ENCODE results near the gene ABHD17A.
A peak's percentile ranks its signal among the peaks of the same experiment; 100 is the strongest.
"Not testable (repeated sequence)": the region's sequence is repeated elsewhere in the genome, so short reads cannot be mapped to it uniquely, and the experiment has no call there.

ABHD17A gene

DNA sequence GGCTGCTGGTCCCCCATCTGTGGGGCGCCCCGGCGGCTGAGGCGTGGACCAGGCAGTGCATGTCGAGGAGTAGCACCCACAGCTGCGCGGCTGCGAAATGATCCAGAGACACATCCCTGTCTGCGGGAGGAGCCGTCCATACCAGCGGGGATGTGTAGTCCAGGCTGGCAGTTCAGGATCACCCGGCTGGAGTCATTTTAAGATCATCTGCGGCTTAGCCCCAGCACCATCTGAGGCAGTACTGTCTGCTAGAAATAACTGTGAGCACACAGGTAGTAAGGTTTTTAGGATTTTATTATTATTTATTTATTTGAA is 23.0 kb upstream of the ABHD17A start:
- DNase-seq = no peak

DNA sequence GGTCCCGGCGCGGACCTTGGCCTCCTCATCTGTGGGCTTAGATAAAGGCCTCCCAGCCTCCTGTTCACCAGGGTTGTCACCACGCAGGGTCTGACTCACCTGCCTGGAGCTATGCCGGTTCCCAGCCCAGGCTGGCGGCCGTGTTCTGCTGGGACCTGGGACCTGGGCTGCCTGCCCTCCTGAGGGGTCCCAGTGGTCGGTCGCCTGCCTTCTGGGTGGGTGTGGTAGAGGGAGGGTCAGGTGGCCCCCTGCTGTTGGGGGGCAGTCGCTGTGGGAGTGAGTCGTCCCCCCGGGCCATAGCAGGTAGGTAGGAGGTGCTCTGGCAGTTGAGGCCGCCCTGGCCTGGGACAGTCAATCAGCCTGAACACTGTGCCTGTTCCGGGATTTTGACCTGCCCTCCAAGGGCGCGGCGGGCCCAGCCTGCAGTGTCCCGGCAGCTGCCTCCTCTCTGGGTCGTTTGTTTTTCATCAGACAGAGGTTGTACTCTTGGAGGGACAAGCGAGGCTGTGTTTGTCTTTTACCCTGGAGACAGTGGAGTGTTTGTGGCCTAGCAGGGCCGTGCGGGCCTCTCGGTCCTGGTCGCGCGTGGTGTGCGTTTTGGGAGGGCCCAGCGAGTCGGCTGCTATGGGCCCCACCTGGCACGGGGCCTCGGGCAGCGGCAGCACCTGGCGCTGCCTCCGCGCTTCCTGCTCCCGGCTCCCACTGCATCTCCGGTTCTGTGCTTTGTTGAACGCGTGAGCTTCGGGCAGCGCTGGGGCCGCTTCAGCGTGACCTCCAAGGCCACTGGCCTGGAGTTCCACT is 22.5 kb upstream of the ABHD17A start:
- DNase-seq = no peak

DNA sequence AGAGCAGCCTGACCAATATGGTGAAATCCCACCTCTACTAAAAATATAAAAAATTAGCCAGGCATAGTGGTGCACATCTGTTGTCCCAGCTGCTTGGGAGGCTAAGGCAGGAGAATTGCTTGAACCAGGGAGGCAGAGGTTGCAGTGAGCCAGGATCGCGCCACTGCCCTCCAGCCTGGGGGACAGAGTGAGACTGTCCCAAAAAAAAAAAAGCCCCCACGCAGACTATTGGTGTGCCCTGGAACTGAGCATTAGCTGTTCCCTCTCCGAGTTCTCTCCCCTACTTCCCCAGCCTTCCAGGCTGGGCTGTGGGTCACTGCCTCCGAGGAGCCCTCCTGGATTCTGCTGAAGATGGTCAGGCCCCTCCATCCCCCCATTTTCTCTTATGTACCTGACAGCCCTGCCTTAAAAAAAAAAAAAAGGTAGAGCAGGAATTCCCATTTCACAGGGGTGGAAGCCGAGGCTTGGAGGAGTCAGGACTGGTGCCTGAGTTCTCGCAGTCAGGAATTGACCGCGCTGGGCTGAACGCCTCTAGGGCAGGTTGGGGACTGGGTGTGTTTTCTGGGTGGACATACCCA is 21.8 kb upstream of the ABHD17A start:
- DNase-seq = no peak

DNA sequence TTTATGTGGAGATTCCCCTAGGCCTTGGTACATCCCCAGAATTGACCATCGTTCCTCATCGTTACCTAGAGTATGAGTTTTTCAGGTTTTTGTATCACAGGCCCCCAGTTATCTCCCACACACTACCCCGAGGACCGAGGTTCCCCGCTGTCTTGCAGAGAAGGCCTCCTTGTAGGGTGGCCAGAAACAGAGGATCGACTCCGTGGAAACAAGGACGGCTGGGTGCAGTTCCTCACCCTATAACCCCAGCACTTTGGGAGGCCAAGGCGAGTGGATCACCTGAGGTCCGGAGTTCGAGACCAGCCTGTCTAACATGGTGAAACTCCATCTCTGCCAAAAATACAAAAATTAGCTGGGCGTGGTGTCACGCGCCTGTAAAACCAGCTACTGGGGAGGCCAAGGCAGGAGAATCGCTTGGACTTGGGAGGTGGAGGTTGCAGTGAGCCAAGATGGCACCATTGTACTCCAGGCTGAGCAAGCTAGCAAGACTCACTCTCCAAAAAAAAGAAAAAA is 20.6 kb upstream of the ABHD17A start:
- no peak for DNase-seq

DNA sequence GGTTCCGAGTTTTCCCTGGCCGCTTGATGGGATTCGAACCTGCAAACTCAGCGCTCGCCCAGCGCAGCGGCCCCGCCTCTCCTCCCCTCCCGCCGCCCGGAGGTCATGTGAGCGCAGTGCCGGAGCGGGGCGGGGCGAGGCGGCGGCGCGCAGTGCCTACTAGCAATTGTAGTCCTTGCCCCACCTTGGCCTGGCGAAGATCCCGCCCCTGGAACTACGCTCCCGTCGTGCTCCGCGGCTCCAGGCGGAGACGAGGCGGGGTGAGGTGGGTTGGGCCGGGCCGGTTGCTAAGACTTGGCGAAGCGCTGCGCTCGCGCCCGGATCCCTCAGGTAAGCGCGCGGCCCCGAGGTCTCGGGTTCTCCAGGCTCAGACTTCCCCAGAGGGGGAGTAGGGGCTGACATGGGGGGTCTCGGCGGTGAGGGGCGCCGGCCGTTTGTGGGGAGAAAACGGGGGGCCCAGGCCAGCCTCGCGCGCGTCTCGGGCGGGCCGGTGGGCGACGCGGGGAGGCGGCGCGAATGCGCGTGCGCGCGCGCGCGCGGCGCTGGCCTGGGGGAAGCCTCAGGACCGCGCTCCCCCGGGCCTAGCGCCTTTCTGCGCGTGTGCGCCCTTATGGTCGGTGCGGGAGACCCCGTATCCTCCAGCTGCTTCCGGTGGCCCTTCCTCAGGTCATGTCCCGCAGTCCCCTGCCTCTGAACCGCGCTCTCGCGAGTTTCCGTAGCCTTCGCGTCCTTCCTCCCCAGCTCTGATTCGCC is 20.0 kb upstream of the ABHD17A start, which contains the start of the genes ADAT3 and SCAMP4:
Gene ADAT3 (plus strand): TSS at position 290 of the 753 bp plus-strand sequence. CDS start 6,649 bp downstream, outside the sequence.
Gene SCAMP4 (plus strand): TSS at position 290 of the 753 bp plus-strand sequence. CDS start 9,621 bp downstream, outside the sequence.
- DNase-seq = peak; percentile 99

DNA sequence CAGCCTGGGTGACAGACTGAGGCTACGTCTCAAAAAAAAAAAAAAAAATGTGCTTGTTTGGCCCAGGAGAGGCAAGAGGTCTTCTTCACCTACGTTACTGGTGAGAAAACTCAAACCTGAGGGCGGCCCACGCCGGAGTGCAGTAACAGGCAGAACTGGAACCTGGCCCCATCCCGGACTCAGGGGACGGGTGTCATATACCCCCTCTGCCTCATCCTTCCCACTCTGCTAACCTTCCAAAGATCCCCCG is 19.5 kb upstream of the ABHD17A start:
- DNase-seq = no peak

DNA sequence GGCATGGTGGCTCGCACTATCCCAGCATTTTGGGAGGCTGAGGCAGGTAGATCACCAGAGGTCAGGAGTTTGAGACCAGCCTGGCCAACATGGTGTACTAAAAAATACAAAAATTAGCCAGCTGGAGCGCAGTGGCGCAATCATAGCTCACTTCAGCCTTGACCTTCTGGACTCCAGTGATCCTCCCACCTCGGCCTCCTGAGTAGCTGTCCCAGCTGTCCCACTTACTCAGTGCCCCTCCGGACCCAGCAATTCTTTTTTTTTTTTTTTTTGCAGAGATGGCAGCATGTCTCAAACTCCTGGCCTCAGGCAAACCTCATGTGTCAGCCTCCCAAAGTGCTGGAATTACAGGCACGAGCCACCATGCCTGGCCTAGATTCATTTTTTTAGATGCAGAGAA is 17.6 kb upstream of the ABHD17A start:
- DNase-seq = no peak

DNA sequence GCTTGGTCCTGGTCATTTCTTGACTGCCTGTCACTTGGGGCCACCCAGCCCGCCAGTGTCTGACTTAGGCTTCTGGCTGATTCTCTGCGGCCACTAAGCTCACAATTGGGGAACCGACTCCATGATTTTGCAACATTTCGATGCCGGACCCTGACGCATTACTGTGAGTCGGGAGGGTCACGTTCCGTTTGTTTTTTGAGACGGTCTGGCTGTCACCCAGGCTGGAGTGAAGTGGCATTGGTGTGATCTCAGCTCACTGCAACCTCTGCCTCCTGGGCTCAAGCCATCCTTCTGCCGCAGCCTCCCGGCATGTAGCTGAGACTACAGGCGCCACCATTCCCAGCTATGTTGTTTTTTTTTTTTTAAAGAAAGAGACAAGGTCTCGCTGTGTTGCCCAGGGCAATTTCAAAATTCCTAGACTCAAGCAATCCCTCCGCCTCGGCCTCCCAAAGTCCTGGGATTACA is 16.7 kb upstream of the ABHD17A start:
- no peak for DNase-seq

DNA sequence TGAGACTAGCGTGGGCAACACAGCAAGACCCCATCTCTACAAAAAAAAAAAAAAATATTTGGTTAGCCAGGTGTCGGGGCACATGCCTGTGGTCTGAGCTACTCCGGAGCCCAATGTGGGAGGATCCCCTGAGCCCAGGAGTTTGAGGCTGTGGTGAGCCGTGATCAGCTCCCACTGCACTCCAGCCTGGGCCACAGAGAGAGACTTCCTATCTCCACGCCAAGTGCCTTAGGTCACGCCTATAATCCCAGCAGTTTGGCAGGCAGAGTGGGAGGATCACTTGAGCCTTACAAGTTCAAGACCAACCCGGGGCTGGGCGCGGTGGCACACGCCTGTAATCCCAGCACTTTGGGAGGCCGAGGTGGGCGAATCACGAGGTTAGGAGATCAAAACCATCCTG is 11.2 kb upstream of the ABHD17A start:
- no peak for DNase-seq

DNA sequence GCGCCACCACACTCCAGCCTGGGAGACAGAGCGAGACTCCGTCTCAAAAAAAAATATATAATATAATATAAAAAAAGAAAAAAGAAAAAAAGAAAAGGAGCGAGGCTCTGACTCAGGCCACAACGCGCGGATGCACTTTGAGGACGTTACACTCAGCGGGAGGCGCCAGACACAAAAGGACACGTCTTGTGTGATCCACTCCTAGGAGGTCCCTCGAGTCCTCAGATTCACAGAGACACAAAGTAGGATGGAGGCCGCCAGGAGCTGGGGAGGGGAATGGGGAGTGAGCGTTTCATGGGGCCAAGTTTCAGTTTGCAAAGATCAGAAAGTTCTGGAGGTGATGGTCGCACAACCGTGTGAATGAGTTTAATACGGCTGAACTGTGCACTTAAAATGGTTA is 8.5 kb upstream of the ABHD17A start:
- DNase-seq = no peak

DNA sequence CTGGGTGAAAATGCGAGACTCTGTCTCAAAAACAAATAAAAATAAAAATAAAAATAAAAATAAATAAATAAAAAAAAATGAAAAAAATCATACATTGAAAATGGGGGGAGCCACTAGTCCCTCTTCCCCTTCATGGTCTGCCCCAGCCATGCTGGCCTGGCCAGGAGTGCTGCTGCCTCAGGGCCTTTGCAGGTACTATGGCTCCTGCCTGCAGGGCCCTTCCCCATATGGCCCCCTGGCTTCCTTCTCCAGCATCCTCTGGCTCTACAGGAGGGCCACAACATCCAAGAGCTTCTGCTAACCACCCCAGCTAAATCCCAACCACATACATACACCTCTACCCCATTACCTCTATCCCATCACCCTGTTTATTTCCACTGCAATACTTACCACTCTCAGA is 4.6 kb upstream of the ABHD17A start:
- DNase-seq = no peak

DNA sequence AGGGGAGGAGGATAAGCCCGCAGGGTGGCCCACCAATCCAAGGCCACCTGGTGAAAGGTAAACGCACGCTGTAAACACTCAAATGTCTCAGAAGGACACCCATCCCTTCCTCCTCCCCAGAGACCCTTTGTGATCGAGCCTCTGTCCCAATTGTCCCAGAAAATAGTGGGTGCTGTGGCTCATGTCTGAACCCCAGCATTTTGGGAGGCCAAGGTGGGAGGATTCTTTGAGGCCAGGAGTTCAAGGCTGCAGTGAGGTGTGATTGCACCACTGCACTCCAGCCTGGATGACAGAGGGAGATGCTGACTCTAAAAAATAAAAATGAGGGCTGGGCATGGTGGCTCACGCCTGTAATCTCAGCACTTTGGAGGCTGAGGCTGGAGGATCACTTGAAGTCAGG is 3.1 kb upstream of the ABHD17A start:
- DNase-seq = no peak

DNA sequence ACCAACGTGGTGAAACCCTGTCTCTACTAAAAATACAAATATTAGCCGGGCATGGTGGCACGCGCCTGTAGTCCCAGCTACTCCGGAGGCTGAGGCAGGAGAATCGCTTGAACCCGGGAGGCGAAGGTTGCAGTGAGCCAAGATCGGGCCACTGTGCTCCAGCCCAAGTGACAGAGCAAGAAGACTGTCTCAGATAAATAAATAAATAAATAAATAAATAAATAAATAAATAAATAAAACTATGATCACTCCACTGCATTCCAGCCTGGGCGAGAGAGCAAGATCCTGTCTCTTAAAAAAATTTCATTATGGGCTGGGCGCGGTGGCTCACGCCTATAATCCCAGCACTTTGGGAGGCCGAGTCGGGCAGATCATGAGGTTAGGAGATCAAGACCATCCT is 1.1 kb upstream of the ABHD17A start:
- DNase-seq = not testable (repeated sequence)

DNA sequence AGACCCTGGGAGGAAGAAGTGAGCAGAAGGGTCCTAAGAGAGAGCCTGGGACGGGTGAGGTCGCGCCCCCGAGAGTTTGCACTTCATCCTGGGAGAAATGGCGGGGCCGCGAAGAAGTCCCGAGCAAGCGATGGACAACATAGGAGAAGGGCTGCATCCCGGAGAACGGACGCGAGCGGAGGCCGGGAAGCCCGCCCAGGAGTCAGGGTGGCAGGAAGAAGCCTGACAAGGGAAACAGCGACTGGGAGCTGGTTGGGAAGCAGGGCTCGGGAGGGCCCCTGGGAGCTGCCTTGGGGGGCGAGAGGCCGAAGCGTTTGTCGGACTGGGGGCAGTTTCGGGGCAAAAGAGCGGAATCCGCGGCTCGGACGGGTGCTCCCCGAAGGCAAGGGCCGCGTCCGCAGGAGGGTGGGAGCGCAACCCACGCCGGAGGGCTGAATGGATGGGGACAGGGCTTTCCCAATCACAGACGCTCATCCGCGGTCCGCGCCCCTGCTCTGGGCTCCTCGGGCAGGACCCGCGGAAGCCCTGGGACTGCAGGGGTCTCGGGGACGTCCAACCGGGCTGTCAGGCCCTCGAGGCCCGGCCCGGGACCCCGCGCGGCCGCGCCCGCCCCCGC is 469 bp downstream of the ABHD17A start:
- DNase-seq = no peak

DNA sequence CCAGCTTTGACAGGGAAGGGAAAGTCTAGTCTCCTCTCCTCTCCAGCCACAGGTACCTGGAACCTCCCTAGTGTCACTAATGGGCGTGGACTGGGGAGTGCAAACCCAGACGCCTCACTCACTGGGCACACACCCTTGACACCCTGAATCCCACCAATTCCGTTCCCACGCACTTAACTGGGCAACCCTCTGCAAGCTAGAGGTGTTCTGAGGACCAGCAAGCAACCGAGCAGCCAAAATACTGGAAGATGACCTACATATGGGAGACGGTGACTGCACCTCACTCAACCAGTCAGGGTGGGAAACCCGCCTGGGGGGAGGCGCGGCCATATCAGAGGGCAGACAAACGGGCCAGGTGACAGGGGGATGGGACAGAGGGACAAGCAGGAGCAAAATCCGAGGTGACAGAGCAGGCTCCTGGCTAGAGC is 991 bp downstream of the ABHD17A start:
- DNase-seq = peak; percentile 72

DNA sequence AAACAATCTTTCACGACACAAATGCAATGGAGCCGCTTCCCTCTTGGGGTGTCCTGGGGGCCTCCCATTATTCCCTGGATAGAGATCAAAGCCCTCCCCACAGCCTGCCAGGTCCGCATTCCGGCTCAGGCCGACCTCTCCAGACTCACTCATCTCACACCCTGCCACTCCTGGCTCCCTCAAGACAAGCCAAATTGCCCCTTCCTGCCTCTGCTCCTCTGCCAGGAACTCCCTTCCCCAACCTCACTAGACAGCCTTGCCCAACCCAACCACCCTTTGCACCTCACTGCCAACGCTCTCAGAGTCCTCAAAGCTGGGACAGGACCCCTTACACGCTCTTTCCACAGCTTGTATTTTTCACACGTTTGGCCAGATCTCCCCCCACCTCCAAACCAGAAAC is 1.5 kb downstream of the ABHD17A start:
- DNase-seq = peak; percentile 44

DNA sequence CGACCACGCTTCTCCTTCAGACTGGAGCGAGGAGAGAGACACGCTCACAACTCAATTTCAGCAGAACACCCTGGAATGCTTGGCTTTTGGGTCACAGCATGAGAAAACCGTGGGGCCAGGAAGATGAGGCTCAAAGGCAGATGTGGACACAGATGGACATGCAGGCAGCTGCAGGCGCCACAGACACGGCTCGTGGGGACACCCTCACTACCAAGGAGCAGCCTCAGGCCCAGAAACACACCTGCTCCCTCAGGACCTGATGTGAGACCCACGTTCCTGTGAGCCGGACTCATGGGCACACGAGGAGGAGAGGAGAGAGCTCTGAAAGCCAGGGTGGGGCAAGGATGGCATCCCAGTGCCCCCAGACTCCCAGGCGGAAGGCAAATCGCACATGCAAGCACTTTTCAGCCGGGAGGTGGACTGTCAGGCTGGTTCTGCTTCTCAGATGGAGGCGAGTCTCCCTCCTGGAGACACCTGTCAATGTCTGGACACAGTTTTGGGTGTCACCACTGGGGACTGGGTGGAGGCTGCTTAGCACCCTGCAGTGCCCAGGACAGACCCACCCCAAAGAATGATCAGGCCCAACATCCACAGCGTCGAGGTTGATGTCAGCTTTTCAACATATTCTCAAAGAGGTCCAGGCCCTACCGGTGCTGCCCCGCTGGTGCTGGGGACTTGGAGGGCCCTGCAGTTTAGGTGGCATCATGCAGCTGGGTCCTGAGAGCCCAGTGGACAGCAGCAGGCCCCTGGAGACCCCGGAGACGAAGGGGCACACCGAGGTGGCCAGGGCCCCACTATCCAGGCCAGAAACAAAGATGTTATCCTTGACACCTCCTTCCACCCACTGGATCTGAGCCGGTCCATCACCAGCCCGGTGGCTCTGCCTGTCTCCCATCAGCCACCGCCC is 2.3 kb downstream of the ABHD17A start:
- peak; percentile 28 for DNase-seq

DNA sequence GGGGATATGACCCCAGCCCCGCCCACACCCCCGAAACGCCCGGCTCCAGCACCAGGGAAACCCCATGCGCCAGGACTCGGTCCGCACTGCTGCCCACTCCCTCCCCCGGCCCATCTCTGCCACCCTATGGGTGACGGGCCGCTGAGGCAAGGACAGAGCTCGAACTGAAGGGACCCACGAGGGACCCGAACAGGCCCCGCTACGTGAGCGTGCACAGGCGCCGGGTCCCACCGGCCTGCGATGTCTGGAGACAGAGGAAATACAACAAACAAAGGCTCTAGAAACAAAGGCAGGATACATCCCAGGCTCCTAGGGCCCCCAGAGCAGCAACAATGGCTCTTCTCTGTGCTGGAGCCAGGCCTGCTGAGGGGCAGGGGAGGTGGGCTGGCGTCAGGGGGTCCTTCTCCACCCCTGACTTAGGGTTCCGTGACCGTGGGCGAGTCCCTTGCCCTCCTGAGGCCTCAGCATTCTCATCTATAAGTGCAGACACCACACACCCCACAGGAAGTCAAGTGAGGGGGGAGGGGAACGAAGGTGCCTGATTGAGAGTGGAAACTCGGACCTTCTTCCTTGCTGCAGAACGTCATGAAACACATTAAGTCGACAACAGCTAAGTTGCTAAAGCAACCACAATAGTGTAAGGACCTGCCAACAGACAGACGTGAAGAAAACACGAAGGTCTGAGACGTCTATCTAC is 3.1 kb downstream of the ABHD17A start:
- DNase-seq = peak; percentile 90

DNA sequence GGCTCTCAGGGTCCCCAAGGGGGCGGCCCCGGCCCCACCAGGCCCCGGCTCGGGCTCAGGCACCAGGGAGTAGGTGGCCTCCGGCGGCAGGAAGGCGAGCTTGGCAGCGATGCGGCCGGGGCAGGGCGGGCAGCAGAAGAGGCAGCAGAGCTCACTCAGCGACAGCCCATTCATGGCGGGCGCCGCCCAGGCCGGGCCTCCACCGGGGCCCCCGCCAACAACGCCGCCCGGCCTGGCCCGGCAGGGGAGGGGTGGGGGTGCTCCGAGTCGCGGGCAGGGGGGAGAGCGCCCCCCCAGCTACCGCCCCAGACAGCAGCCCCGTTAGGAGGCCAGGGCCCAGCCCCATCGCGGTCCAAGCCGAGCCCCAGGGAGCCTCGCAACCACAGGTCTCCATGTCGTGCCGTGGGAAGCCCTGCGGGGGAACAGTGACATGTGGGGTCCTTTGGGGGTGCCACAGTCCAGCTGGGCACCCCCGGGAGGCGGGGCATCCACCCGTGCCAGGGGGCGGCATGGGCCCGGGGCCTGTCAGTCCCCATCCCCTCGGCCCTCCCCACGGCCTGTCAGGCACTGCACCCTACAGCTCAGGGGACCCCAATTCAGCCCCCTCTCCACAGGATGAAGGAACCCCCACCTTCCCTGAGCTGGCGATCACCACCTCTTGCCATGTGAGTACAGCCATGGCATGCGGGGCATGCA is 3.8 kb downstream of the ABHD17A start:
- not testable (repeated sequence) for DNase-seq

DNA sequence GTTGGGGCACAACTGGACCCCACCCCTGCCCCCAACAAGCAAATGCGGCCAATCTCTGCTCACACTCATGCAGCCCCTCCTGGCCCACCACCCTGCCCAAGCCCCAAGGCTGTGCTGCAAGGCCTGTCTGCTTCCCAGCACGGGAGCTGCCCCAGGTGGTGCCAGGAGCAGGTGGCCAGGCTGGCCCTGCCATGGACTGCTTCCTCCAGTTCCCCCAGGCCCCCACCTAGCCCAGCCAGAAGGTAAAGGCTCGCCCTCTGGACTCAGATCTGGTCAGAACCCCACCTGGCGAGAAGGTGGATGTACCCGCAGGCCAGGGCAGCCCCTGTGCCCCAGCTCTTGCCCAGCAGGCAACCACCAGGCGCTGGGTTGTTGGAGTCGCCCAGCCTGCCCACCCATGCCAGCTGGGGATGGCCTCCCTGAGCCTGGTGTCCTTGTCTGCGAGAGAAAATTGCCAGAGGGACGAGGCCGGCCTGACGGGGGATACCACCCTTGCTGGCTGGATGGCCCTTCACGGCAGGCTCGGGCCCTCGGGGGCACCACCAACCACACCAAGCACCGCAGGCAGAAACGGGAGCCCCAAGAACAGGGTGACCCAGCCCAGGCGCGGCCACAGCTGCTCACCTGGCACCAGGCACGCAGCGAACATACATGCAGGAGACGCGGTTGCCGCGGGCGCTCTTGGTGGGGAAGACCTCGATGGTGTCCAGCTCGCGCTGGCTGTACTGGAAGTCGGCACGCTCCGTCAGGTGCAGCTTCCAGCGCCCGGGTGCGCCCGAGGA is 4.5 kb downstream of the ABHD17A start:
- DNase-seq = no peak
